K562 (cell line): ENCODE measurements around the gene SCP2. TPM values are rescaled to one million over a fixed set of nuclear protein-coding genes. Genes with fewer than 3 reads are reported as not detected.
A peak's percentile ranks its signal among the peaks of the same experiment; 100 is the strongest.

Experiments used
- HMG20B ChIP-seq: fragments of 250-450 bp; sonication (Bioruptor Pico); IDR thresholded peaks from 2 replicates; pipeline ENCODE4 v1.5.0; 2021; ENCODE audit warnings: mild to moderate bottlenecking
- KDM1A ChIP-seq, 2 experiments: fragments of 450-650 bp; IDR thresholded peaks; 2 replicates each; pipeline ENCODE4 v1.6.1; 2016; ENCODE audit warnings: mild to moderate bottlenecking in 2 of 2
- MCM2 ChIP-seq: fragments of 450-650 bp; IDR thresholded peaks from 2 replicates; pipeline ENCODE4 v1.6.1; 2017; ENCODE audit warnings: low read depth, mild to moderate bottlenecking
- PATZ1 ChIP-seq: fragments of 250-450 bp; sonication (Bioruptor Pico); IDR thresholded peaks from 2 replicates; pipeline ENCODE4 v1.5.0; 2020; ENCODE audit warnings: mild to moderate bottlenecking, borderline replicate concordance
- PTBP1 ChIP-seq: fragments of 200-400 bp; formaldehyde crosslinking; IDR thresholded peaks from 2 replicates; pipeline ENCODE4 v1.6.1; 2017; ENCODE audit warnings: low read depth, low read length
- SMARCA4 ChIP-seq: fragments of 450-650 bp; IDR thresholded peaks from 2 replicates; pipeline ENCODE4 v1.6.1; 2016
- SP1 ChIP-seq: sonication (generic); formaldehyde crosslinking; IDR thresholded peaks from 2 replicates; pipeline ENCODE4 v1.8.1; 2022; ENCODE audit warnings: mild to moderate bottlenecking, missing genetic modification reagents
- TAF9B ChIP-seq: fragments of 450-650 bp; IDR thresholded peaks from 2 replicates; pipeline ENCODE4 v1.6.1; 2018; ENCODE audit warnings: mild to moderate bottlenecking; ENCODE audit not compliant: partially characterized antibody
- VEZF1 ChIP-seq: fragments of 200-800 bp; sonication (Bioruptor generic); IDR thresholded peaks from 2 replicates; pipeline ENCODE4 v1.6.1; 2017; ENCODE audit warnings: missing genetic modification characterization, missing compliant biosample characterization
- ZBTB33 ChIP-seq: sonication (generic); formaldehyde crosslinking; IDR thresholded peaks from 2 replicates; pipeline ENCODE4 v1.8.1; 2023; ENCODE audit warnings: mild to moderate bottlenecking, missing genetic modification reagents
- ZNF280B ChIP-seq: fragments of 250-450 bp; sonication (Bioruptor Pico); IDR thresholded peaks from 2 replicates; pipeline ENCODE4 v1.5.1; 2021; ENCODE audit warnings: mild to moderate bottlenecking
- ZNF609 ChIP-seq: sonication (generic); formaldehyde crosslinking; IDR thresholded peaks from 2 replicates; pipeline ENCODE4 v1.8.1; 2023; ENCODE audit warnings: missing genetic modification reagents, mild to moderate bottlenecking, borderline replicate concordance
- ZNF740 ChIP-seq, 3 experiments: fragments of 200-800 bp in 1 of 3; sonication (Bioruptor generic) in 1 of 3; sonication (generic) in 1 of 3; formaldehyde crosslinking in 1 of 3; IDR thresholded peaks; 2 replicates each; pipeline versions ENCODE4 v1.6.1 to v1.8.0; 2016 to 2022; ENCODE audit warnings: mild to moderate bottlenecking in 2 of 3, missing compliant biosample characterization in 2 of 3, missing genetic modification characterization in 2 of 3, missing genetic modification reagents in 1 of 3
- polyA plus RNA-seq, 8 experiments: library from polyadenylated mRNA; depleted of rRNA in 4 of 8; stranded (reverse) in 5 of 8; unstranded in 3 of 8; fragments of >200 nt; fragmentation: Nextera tagmentation in 2 of 8; fragmentation: Illumina TruSeq in 1 of 8; extraction: Ambion mirVana in 2 of 8; extraction: Trizol in 1 of 8; gene quantifications; 2 replicates each; pipeline versions ENCODE4 v1.2.1 to v1.2.3, GENCODE V29; 2011 to 2014; ENCODE audit warnings: inconsistent platforms in 1 of 8, missing spikeins in 1 of 8
- total RNA-seq, 7 experiments: library from RNA; depleted of rRNA in 6 of 7; stranded (reverse); fragments of >200 nt in 6 of 7; fragmentation: Illumina TruSeq in 2 of 7; extraction: Trizol in 2 of 7; gene quantifications; 2 replicates each; pipeline versions ENCODE4 v1.2.1 to v1.2.3, GENCODE V29; 2011 to 2021; ENCODE audit warnings: low replicate concordance in 1 of 7

The SCP2 gene
- total and polyA plus RNA-seq, 9 of the 15 experiments (the other 6 are each of a cell fraction or from before 2014, with no cell fraction given) = 63.8 to 258 (median 106) TPM

- TF ChIP-seq PATZ1 (CRISPR knock-in tag) = no peak
- no peak for TF ChIP-seq VEZF1 (CRISPR knock-in tag)
- TF ChIP-seq MCM2 = no peak
- TF ChIP-seq ZNF609 (CRISPR knock-in tag) = no peak
- TF ChIP-seq ZNF740 (CRISPR knock-in tag; IDR thresholded peaks at IDR 0.05) = no peak
- no peak for TF ChIP-seq ZNF740 (tag; IDR thresholded peaks at IDR 0.05)
- no peak for TF ChIP-seq PTBP1
- TF ChIP-seq ZBTB33 (CRISPR knock-in tag) = 0 out of 2 replicates have a peak, but pooled peaks have one; percentile 5
- TF ChIP-seq KDM1A (IDR thresholded peaks at IDR 0.05) = peak; percentile 63 to 82; a peak in 3 of 4 replicates
- peak; percentile 46; the same call in 1 of the 2 replicates for TF ChIP-seq SP1 (CRISPR knock-in tag)
- no peak for TF ChIP-seq TAF9B
- TF ChIP-seq SMARCA4 = peak; percentile 81
- no peak for TF ChIP-seq ZNF280B (CRISPR knock-in tag)
- TF ChIP-seq HMG20B (CRISPR knock-in tag) = no peak
These were observed 19.8 kb upstream of the SCP2 start (continued) for GRCh38 chr1:52907068-52907811.
